GM18526 (cell line): ENCODE measurements around the gene AZU1.

Experiments
- POLR2A ChIP-seq: IDR thresholded peaks from 3 replicates; pipeline ENCODE4 v1.6.1; 2011; ENCODE audit not compliant: insufficient read length; ENCODE audit errors: extremely low read depth

Gene AZU1

DNA sequence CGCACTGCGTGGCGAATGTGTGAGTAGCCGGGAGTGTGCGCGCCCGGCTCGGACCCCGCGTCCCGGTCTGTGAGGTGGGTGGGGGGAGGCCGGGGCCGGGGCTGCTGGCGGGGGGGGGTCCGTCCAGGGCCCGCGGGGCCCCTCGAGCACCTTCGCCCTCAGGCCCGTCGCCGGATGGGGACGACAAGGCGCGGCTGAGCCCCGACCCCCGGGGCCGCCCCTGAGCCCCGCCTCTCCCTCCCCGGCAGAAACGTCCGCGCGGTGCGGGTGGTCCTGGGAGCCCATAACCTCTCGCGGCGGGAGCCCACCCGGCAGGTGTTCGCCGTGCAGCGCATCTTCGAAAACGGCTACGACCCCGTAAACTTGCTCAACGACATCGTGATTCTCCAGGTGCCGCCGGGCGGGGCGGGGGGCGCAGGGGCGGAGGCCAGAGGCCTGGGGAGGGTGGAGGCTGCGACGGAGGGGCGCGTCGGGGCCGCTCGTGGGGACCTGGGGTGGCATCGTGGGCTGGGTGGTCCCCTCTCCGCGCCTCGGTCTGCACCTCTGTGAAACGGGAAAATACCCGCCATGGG lies 25.5 kb downstream of the AZU1 start:
- TF ChIP-seq POLR2A: no peak

DNA sequence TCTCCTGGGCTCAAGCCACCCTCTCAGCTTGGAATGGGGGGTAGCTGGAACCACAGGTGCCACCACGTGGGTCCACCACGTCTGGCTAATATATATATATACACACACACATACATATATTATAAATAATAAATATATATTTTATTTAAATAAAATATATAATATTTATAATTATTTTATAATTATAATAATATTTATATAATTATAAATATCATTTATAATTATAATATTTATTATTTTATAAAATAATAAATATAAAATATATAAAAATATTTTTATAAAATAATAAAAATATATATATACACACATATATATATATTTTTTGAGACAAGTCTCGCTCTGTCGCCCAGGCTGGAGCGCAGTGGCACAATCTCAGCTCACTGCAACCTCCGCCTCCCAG lies 26.9 kb downstream of the AZU1 start:
- TF ChIP-seq POLR2A: no peak

DNA sequence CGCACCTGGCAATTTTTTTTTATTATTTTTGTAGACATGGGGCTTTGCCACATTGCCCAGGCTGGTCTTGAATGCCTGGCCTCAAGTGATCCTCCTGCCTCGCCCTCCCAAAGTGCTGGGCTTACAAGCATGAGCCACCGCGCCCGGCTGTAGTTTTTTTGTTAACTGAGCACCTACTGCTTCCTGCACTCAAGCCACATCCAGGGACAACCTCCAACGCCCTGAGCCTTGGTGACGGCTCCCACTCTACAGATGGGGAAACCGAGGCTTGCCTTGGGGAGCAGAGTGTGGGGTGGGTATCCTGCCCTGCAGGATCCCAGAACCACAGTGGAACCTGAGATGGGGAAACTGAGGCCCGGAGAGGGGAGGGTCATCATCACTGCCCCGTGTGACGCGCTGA lies 27.5 kb downstream of the AZU1 start:
- TF ChIP-seq POLR2A: no peak

DNA sequence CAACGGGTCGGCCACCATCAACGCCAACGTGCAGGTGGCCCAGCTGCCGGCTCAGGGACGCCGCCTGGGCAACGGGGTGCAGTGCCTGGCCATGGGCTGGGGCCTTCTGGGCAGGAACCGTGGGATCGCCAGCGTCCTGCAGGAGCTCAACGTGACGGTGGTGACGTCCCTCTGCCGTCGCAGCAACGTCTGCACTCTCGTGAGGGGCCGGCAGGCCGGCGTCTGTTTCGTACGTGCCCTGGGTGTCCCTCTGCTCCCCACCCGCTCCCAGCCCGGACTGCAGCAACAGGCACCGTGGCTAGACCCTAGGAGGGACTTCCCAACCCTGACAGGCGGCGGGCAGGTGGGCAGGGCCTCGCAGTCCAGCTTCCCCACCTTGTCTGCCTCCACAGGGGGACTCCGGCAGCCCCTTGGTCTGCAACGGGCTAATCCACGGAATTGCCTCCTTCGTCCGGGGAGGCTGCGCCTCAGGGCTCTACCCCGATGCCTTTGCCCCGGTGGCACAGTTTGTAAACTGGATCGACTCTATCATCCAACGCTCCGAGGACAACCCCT lies 28.0 kb downstream of the AZU1 start:
- TF ChIP-seq POLR2A: no peak

DNA sequence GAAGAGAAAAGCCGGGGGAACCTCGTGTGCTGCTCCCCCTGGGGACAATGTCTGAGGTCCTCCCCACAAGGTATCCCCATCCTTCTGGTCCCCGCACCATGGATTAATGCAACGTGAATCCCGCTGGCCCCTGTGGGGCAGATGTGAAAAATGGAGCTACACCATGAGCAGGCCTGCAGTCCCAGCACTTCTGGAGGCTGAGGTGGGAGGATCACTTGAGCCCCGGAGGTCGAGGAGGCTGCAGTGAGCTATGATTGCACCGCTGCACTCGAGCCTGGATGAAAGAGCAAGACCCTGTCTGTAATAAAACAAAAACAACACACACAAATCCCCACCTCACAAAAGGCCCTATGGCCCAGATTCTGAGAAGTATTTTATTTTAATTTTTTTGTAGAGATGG lies 30.6 kb downstream of the AZU1 start:
- no peak for TF ChIP-seq POLR2A

DNA sequence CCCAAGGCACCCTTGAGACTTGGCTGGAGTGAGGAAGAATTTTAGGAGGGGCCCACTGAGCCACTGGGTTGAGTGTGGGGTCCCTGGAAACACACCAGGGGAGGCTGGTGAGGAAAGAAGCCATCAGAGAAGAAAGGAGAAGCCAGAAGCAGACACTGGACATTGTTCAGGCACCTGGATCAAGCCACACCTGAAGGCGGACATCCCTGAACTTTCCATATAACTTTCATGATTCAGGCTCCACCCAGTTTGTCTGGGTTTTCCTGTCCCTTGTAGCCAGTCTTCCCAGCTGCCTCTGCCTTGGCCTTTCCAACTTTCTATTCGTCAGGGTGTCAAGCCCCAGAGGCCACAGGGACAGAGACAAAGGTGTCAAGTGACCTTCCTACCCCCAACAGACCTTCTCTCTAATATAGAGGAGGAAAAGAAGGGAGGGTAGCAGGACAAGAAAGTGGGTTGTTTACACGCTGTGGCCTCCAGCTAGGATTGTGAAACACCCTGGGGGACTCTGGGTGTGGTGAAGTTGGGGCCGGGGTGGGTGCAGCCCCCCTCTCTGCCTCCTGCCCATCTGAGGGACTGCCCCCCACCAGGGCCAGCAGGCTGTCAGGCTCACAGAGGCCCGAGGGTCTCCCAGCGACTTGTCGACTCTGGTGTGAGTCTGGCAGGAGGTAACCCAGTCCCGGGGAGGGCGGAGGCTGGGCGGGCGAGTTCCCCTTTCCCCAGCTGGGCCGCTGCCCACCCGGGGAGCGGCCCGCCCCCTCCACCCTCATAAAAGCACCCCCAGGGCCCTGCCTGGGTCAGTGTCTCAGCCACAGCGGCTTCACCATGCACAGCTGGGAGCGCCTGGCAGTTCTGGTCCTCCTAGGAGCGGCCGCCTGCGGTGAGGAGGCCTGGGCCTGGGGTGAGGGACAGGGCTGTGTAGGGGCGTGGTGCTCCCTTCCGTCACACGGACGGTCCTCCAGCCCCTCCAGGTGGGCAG lies 31.5 kb downstream of the AZU1 start, which contains the start of gene CFD:
CFD (plus strand) TSS at position 797 of the 976 bp plus-strand sequence; CDS start at position 823, 26 bp downstream.
- TF ChIP-seq POLR2A: no peak

DNA sequence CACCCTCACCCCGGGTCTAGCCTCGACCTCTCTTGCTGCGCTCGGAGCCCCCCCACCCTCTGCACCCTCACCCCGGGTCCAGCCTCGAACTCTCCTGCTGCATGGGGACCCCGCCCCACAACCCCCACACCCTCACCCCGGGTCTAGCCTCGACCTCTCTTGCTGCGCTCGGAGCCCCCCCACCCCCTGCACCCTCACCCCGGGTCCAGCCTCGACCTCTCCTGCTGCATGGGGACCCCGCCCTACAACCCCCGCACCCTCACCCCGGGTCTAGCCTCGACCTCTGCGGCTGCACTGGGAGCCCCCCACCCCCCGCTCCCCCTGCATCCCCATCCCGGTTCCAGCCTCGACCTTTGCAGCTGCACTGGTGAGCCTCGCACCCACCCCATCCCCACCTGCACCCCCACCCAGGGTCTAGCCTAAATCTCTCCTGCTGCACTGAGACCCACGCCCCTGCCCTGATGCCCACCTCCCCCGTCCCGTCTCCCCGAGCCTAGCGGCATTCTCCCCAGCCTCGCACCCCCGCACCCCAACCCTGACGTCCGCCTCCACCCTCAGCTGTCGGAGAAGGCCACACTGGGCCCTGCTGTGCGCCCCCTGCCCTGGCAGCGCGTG lies 33.6 kb downstream of the AZU1 start:
- no peak for TF ChIP-seq POLR2A

DNA sequence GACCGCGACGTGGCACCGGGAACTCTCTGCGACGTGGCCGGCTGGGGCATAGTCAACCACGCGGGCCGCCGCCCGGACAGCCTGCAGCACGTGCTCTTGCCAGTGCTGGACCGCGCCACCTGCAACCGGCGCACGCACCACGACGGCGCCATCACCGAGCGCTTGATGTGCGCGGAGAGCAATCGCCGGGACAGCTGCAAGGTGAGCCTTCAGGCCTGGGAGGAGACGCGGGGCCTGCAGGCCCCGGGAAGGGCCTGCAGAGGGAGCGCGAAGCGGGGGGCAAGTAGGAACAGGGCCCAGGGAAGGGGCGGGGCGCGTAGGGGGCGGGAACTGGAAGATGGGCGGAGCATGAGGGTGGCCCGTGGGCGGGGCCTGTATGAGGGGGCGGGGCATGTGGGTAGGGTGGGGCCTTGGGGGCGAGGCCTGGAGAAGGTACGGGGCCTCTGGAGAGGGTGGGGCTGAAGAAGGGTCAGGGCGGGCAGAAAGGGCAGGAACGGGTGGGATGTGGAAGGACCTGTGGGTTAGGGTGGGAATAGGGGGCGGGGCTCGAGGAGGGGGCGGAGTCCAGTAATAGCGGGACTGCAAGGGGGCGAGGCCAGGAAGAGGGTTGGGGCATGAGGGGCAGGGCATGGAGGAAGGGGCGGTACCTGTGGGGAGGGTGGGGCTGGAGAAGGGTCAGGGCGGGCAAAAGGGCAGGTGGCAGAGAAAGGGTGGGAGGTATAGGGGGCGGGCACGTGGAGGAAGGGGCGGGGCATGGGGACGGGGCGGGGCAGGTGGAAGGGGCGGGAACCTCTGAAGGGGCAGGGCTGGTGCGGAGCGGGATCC lies 34.3 kb downstream of the AZU1 start:
- TF ChIP-seq POLR2A: no peak

DNA sequence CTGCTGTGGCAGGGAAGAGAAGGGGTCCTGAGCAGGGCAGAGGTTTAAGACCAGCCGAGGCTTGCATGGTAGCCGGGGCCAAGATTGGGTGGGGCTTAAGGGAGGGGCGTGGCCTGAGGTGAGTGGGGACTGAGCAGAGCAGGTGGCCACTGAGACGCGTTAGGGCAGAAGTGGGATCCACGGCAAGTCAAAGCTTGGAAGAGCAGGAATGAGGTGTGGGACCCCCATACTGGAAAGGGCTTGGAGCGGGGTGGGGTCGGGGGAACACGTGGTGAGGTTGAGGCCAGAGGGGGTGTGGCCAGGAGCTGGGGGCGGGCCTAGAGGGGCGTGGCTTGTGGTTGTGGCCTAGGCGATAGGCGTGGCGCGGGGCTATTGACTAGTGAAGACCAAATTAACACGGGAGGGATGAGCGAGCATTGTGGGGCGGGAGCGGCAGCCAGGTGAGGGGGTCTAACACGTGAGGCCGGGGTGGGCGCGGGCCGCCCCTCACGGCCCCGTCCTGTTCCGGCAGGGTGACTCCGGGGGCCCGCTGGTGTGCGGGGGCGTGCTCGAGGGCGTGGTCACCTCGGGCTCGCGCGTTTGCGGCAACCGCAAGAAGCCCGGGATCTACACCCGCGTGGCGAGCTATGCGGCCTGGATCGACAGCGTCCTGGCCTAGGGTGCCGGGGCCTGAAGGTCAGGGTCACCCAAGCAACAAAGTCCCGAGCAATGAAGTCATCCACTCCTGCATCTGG lies 35.1 kb downstream of the AZU1 start:
- TF ChIP-seq POLR2A: no peak

DNA sequence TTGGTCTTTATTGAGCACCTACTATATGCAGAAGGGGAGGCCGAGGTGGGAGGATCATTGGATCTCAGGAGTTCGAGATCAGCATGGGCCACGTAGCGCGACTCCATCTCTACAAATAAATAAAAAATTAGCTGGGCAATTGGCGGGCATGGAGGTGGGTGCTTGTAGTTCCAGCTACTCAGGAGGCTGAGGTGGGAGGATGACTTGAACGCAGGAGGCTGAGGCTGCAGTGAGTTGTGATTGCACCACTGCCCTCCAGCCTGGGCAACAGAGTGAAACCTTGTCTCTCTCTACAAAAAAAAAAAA lies 35.6 kb downstream of the AZU1 start:
- TF ChIP-seq POLR2A: no peak

DNA sequence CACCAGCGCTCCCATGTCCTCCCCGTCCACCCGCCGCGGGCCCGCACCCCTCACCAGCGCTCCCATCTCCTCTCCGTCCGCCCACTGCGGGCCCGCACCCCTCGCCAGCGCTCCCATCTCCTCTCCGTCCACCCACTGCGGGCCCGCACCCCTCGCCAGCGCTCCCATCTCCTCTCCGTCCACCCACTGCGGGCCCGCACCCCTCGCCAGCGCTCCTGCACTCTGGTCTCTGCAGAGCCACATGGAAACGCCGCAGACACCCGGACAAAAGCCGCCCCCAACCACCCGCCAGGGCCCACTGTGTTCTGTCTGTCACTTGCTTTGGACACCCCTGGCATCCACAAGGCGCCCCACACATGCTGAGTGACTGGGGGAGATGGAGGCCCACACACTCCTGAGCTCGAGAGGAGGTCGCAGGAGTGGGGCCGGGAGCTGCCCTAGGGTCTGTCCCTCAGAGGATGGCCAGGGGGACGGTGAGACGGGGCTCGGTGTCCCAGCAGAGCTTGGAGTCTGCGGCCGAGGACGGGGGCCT lies 39.2 kb downstream of the AZU1 start:
- TF ChIP-seq POLR2A: no peak

DNA sequence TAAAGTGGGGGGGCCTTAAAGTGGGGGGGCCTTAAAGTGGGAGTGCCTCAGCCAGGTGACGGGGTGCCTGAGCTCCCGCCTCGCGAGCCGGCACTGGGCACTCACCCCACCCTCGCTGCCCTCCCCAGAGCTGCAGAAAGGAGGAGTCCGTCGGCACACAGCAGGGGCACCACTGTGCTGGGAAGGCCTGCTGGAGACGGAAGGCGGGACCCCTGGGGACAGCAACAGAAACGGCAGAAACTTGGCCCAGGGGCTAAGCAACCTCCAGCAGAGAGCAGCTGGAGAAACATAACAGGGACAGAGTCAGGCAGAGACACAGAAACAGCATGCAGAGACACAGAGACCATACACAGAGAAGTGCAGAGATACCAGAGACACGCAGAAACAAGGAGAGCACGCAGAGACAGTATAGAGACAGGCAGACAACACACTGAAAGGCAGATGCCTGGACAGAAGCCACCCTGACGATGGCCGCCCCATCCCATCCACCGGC lies 39.7 kb downstream of the AZU1 start:
- no peak for TF ChIP-seq POLR2A

DNA sequence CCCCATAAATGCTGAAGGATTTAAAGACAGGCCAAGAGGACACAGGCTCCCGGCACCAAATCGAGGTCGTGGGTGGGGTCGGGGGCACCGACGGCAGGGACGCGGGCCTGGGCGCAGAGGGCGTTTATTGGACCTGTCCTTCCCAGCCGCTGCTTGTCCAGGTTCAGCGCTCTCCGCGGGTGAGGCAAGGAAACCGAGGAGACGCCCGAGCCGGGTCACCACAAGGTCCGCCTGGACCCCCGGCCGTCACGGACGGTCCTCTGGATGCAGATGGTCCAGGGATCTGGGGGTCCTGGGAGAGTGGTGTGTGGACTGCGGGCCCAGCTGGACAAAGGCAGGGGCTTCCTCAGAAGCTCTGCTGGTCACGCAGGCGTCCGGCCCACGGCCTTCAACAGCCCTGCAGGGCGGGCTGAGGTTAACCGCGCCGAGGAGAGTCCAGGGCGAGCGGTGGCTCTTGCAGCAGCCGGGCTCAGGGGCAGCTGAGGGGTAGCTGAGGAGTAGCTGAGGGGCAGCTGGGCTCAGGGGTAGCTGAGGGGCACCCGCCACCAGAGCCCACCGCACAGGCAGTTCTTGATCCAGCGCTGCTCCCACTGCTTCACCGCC lies 40.3 kb downstream of the AZU1 start:
- TF ChIP-seq POLR2A: no peak

DNA sequence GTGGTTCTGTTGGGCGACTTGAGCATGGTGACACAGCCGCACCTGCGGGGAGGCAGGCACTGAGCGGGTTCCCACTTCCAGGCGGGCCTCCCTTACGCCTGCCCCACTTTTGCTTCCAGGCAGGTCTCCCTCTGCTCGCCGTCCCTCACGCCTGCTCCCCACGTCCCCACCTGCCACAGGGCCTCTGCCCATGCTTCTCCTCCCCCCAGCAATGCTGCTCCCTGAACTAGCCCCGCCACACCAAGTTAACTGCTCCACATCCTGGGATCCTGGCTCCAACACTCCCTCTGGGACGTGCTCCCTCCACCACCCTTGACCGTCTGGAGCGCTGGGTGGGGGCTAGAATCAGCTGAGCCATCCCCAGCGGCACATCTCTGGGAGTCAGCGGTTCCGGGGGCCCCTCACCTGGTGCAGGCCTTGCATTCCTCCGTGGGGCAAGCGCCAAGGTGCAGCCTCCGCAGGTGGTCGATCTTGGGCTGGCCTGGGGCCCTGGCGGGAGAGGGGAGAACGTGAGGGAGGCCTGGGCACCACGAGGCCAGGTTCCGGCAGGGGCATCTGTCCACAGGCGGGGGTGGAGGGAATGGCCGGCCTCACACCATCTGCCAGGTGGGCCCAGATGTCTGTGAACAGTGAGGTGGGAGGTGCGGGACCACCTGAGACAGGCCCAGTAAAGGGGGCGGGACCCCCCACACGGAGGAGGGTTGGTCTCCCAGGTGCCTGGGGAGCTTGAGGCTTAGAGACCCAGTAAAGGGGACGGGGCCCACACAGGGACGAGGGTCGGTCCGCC lies 41.0 kb downstream of the AZU1 start:
- no peak for TF ChIP-seq POLR2A
